Retinal pigment epithelial cell (primary cell): ENCODE results near the gene ZNF467.
A peak's percentile ranks its signal among the peaks of the same experiment; 100 is the strongest.

Experiments used
- DNase-seq: peaks from one replicate; pipeline ENCODE4 v3.0.0-alpha.2; 2010; ENCODE audit warnings: low read depth
- H3K4me3 ChIP-seq: 2 replicates; pipeline ENCODE4 v1.5.1; 2011; ENCODE audit warnings: mild to moderate bottlenecking, low read length, control low read depth, moderate library complexity
- CTCF ChIP-seq: conservative IDR thresholded peaks from 2 replicates; pipeline ENCODE4 v1.5.1; 2011; ENCODE audit warnings: low read depth, low read length, control low read depth, inconsistent platforms

Gene ZNF467

DNA sequence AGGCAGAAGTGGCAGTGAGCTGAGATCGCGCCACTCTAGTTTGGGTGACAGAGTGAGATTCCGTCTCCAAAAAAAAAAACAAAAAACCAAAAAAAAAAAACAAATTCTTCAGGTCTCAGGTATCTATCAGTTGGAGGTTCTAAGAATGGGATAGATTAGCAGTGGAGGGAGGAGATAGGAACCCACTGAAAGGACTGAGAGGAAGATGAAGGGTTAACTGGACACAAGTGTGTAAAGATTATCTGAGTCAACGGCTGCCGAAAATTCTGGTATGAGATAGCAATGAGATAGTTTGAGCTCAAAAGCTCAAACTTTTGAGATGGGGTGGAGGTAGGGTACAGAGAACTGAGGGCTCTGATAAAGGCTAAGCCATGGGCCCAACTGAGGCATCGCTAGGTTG lies 12.8 kb downstream of the ZNF467 start:
- H3K4me3 ChIP-seq, result no peak overlapping the region

GRCh38 chr7:149759093-149759860 lies 14.1 kb downstream of the ZNF467 start:
- TF ChIP-seq CTCF, result no peak
- H3K4me3 ChIP-seq, result no peak overlapping the region
- DNase-seq, result no peak

More for the DNA sequence above, 12.8 kb downstream of the ZNF467 start:
- no peak for DNase-seq
- TF ChIP-seq CTCF, result no peak

GRCh38 chr7:149753375-149754233 lies 19.8 kb downstream of the ZNF467 start:
- DNase-seq, result no peak
- peak; percentile 84 for TF ChIP-seq CTCF
- no peak overlapping the region for H3K4me3 ChIP-seq

DNA sequence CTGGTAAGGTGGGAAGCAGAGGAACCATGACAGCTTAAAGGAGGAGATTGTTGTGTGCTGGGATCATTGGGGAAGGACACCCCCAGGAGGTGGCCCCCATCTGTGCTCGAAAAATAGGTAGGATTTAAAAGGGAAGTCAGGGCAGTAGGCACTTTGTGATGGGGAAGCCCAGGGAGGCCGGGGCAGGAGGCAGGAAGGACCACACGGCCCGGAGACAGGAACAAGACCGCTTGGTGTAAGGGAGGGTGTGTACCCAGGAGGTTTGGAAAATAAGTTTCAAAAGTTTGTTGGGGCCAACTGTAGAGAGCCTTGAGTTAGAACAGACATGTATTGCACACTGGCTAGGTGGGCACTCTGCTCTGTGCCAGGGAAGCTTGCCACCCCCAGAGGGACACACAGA lies 20.7 kb downstream of the ZNF467 start:
- DNase-seq, result no peak
- no peak overlapping the region for H3K4me3 ChIP-seq
- no peak for TF ChIP-seq CTCF

DNA sequence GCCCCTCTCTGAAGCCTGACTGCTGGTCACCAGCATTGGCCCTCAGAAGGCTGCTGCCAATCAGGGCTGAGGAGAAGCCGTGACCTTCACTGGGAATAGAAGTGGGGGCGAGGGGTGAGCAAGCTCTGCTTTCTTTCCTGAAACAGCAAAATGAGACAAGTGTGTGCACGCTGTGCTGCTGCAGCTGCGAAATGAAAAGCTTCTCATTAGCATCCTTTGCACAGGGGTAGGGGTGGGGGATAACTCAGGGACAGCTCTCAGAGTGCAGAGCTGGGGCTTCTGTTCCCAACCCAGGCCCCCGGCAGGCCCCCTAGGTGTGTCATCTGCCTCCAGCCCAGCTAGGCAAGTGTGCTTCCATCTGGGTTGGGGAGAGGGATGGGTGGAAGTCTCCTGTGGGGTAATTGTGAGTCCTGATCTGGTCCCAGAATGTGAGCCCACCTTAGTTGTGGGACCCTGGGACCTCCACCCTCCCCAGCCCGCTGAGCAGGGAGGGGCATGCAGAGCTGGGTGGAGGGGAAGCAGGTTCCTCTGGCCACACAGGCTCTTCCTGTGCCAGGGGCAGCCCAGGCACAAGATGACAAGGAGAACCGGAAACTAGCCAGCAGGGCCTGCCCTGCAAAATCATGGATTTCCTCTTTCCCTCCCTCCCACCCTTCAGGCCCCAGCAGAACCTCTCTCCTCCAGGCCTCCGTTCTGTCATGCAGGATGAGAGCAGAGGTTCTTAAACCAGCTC lies 22.2 kb downstream of the ZNF467 start:
- no peak for TF ChIP-seq CTCF
- no peak for DNase-seq
- H3K4me3 ChIP-seq, result no peak overlapping the region

GRCh38 chr7:149750122-149750845 lies 23.1 kb downstream of the ZNF467 start:
- H3K4me3 ChIP-seq, result no peak overlapping the region
- TF ChIP-seq CTCF, result no peak
- no peak for DNase-seq
